OCI-LY7 (cell line): ENCODE data around the gene KIF4B. TPM values are rescaled to one million over a fixed set of nuclear protein-coding genes. Genes with fewer than 3 reads are reported as not detected.

Source experiments
- BruUV-seq: library from RNA; stranded (reverse); fragments of 400-500 nt; replicated peaks from 2 replicates; lab custom pipeline; 2021; lab: Mats Ljungman, UMichigan
- CTCF ChIA-PET: fragments of 300-600 bp; sonication (Branson Sonifier 250); formaldehyde crosslinking; loops from one replicate; lab custom pipeline; 2022; ENCODE audit warnings: antibody characterized with exemption; ENCODE audit not compliant: unreplicated experiment; lab: Charles Lee
- POLR2A ChIA-PET: fragments of 300-600 bp; sonication (Branson Sonifier 250); formaldehyde crosslinking; loops from one replicate; lab custom pipeline; 2022; ENCODE audit warnings: antibody characterized with exemption; lab: Charles Lee
- DNase-seq: peaks from one replicate; pipeline ENCODE4 v3.0.0-alpha.2; 2015; ENCODE audit warnings: low spot score
- H2AFZ ChIP-seq: fragments of 200-600 bp; sonication (generic), shearing (Covaris generic); 2 replicates; pipeline ENCODE4 v1.6.1; 2014; ENCODE audit warnings: mild to moderate bottlenecking, antibody characterized with exemption, low read length, moderate library complexity
- H3K27ac ChIP-seq: fragments of 200-600 bp; sonication (generic); 2 replicates; pipeline ENCODE4 v1.5.1; 2014; ENCODE audit warnings: mixed run types, low read depth, mild to moderate bottlenecking, moderate library complexity, low read length, inconsistent platforms; ENCODE audit not compliant: poor library complexity, severe bottlenecking
- H3K36me3 ChIP-seq: fragments of 200-600 bp; sonication (generic); 2 replicates; pipeline ENCODE4 v1.6.1; 2014; ENCODE audit warnings: mild to moderate bottlenecking, antibody characterized with exemption, low read length, moderate library complexity, mixed read lengths; ENCODE audit not compliant: insufficient read depth
- H3K4me1 ChIP-seq: fragments of 200-600 bp; sonication (generic); 2 replicates; pipeline ENCODE4 v1.5.1; 2014; ENCODE audit warnings: mild to moderate bottlenecking, low read length; ENCODE audit not compliant: insufficient read depth, poor library complexity, severe bottlenecking
- H3K4me2 ChIP-seq: fragments of 200-600 bp; sonication (generic); 2 replicates; pipeline ENCODE4 v1.6.1; 2014; ENCODE audit warnings: mild to moderate bottlenecking, low read length
- H3K4me3 ChIP-seq: fragments of 200-600 bp; sonication (generic); 2 replicates; pipeline ENCODE4 v1.5.1; 2014; ENCODE audit warnings: mild to moderate bottlenecking, low read depth, low read length; ENCODE audit not compliant: poor library complexity, severe bottlenecking
- H3K79me2 ChIP-seq: fragments of 200-600 bp; sonication (generic); 2 replicates; pipeline ENCODE4 v1.6.1; 2016; ENCODE audit warnings: low read depth, mild to moderate bottlenecking, low read length, moderate library complexity, mixed read lengths; ENCODE audit not compliant: insufficient read depth
- H3K9me2 ChIP-seq: fragments of 200-600 bp; sonication (generic); 2 replicates; pipeline ENCODE4 v1.6.1; 2016; ENCODE audit warnings: mild to moderate bottlenecking, low read length, mixed read lengths; ENCODE audit not compliant: insufficient read depth
- H3K9me3 ChIP-seq: fragments of 200-600 bp; sonication (generic); 2 replicates; pipeline ENCODE4 v1.6.1; 2014; ENCODE audit warnings: mild to moderate bottlenecking, mixed run types, low read length, mixed read lengths
- H4K20me1 ChIP-seq: fragments of 200-600 bp; sonication (generic); 2 replicates; pipeline ENCODE4 v1.6.1; 2014; ENCODE audit warnings: mild to moderate bottlenecking, antibody characterized with exemption, low read length, moderate library complexity, mixed read lengths; ENCODE audit not compliant: insufficient read depth
- CTCF ChIP-seq: fragments of 200-600 bp; sonication (generic); conservative IDR thresholded peaks from 2 replicates; pipeline ENCODE4 v1.5.1; 2014; ENCODE audit warnings: mild to moderate bottlenecking, antibody characterized with exemption, low read length, moderate library complexity, mixed read lengths
- EZH2phosphoT487 ChIP-seq: fragments of 200-600 bp; sonication (generic); IDR thresholded peaks from 2 replicates; pipeline ENCODE4 v1.6.1; 2018; ENCODE audit warnings: low read depth, borderline replicate concordance, mild to moderate bottlenecking, mixed run types, antibody characterized with exemption, low read length, moderate library complexity, mixed read lengths
- intact Hi-C: fragments of 100-400 bp; cut with micrococcal nuclease; formaldehyde crosslinking; loops from one replicate; pipeline ENCODE4 v1.10.0; 2022; ENCODE audit not compliant: unreplicated experiment
- total RNA-seq, 2 experiments: library from RNA; depleted of rRNA in 1 of 2; stranded (reverse); fragments of >200 nt in 1 of 2; shearing (Covaris generic) in 1 of 2; gene quantifications; 2 replicates each; pipeline ENCODE4 v1.2.3, GENCODE V29; 2014 to 2022

The KIF4B gene
- total RNA-seq, 2 experiments from 2014 or later = not detected

- intact Hi-C loops = no loop called here
- Histone ChIP-seq H3K36me3 (no peaks in the 10 kb centered on the region), H3K9me2 (no peaks in the 10 kb centered on the region), H3K4me3 (no peak overlapping the region), H3K9me3 (no peaks in the 10 kb centered on the region), H3K4me2 (no peak overlapping the region), H3K79me2 (no peaks in the 10 kb centered on the region), H2AFZ (no peak overlapping the region), H4K20me1 (no peaks in the 10 kb centered on the region), H3K4me1 (no peaks in the 10 kb centered on the region), H3K27ac (no peak overlapping the region)
- no peak for DNase-seq
- BruUV-seq = no TSS peak
- no peak for TF ChIP-seq EZH2phosphoT487
- no peak for TF ChIP-seq CTCF
- CTCF ChIA-PET = no interaction called here
- POLR2A ChIA-PET = interaction anchor here (0.6 kb wide), 1 partner anchor 420 kb away, joined by 3 read pairs; no protein-coding TSS in a partner anchor
Observed at GRCh38 chr5:155050384-155051019, 36.9 kb downstream of the KIF4B start.

GRCh38 chr5:155052532-155052931 lies 39.0 kb downstream of the KIF4B start:
- no peaks in the 10 kb centered on the region for H3K9me2 ChIP-seq
- BruUV-seq = no TSS peak
- POLR2A ChIA-PET = no interaction called here

More at GRCh38 chr5:155052532-155052931, 39.0 kb downstream of the KIF4B start:
- Histone ChIP-seq H3K4me2 (no peak overlapping the region), H3K4me1 (no peaks in the 10 kb centered on the region), H3K9me3 (no peaks in the 10 kb centered on the region), H3K79me2 (no peaks in the 10 kb centered on the region), H3K27ac (no peak overlapping the region), H2AFZ (no peak overlapping the region), H3K4me3 (no peak overlapping the region), H4K20me1 (no peaks in the 10 kb centered on the region), H3K36me3 (no peaks in the 10 kb centered on the region)
- no peak for DNase-seq
- TF ChIP-seq CTCF (no peak), EZH2phosphoT487 (no peak)
- CTCF ChIA-PET = no interaction called here
- intact Hi-C loops = no loop called here
